Neural cell (in vitro differentiated cells): ENCODE results near the gene ADD1. TPM values are rescaled to one million over a fixed set of nuclear protein-coding genes. Genes with fewer than 3 reads are reported as not detected.

Source experiments
- H2AFZ ChIP-seq: fragments of 200-600, 300-800 bp; sonication (generic), shearing (Covaris generic); 2 replicates; pipeline ENCODE4 v1.6.0; 2014; ENCODE audit warnings: low read depth, mild to moderate bottlenecking, antibody characterized with exemption, low read length, moderate library complexity
- H3F3A ChIP-seq: fragments of 200-600 bp; shearing (Covaris generic); 2 replicates; pipeline ENCODE4 v1.6.1; 2016; ENCODE audit warnings: mild to moderate bottlenecking, moderate library complexity, mixed read lengths, antibody characterized with exemption, low read length; ENCODE audit not compliant: insufficient read depth, poor library complexity, severe bottlenecking
- H3K27ac ChIP-seq: fragments of 200-600, 300-800 bp; sonication (generic), shearing (Covaris generic); 2 replicates; pipeline ENCODE4 v1.5.1; 2014; ENCODE audit warnings: mild to moderate bottlenecking, low read length, moderate library complexity
- H3K27me3 ChIP-seq: fragments of 300-800, 200-600 bp; sonication (generic), shearing (Covaris generic); 2 replicates; pipeline ENCODE4 v1.6.0; 2014; ENCODE audit warnings: mild to moderate bottlenecking, low read depth, low read length, moderate library complexity; ENCODE audit not compliant: insufficient read depth
- H3K36me3 ChIP-seq: fragments of 300-800, 200-600 bp; sonication (generic), shearing (Covaris generic); 2 replicates; pipeline ENCODE4 v1.5.1; 2014; ENCODE audit warnings: mild to moderate bottlenecking, antibody characterized with exemption, low read length, moderate library complexity; ENCODE audit not compliant: insufficient read depth
- H3K4me2 ChIP-seq: fragments of 300-800, 200-600 bp; sonication (generic), shearing (Covaris generic); 2 replicates; pipeline ENCODE4 v1.6.0; 2014; ENCODE audit warnings: mild to moderate bottlenecking, low read length
- H3K4me3 ChIP-seq: fragments of 300-800, 200-600 bp; sonication (generic), shearing (Covaris generic); 2 replicates; pipeline ENCODE4 v1.5.1; 2014; ENCODE audit warnings: mild to moderate bottlenecking, low read length, moderate library complexity
- H3K79me2 ChIP-seq: fragments of 200-600 bp; shearing (Covaris generic); replicated peaks from 2 replicates; pipeline ENCODE4 v1.6.0; 2014; ENCODE audit warnings: mild to moderate bottlenecking, low read length, moderate library complexity; ENCODE audit not compliant: insufficient read depth
- H3K9ac ChIP-seq: fragments of 300-800, 200-600 bp; sonication (generic), shearing (Covaris generic); 2 replicates; pipeline ENCODE4 v1.6.1; 2016; ENCODE audit warnings: mild to moderate bottlenecking, low read length, mixed read lengths
- H3K9me2 ChIP-seq: fragments of 200-600 bp; shearing (Covaris generic); 2 replicates; pipeline ENCODE4 v1.6.1; 2016; ENCODE audit warnings: mild to moderate bottlenecking, low read length, mixed read lengths; ENCODE audit not compliant: insufficient read depth
- H3K9me3 ChIP-seq: fragments of 200-600, 300-800 bp; sonication (generic), shearing (Covaris generic); 2 replicates; pipeline ENCODE4 v1.6.1; 2016; ENCODE audit warnings: mild to moderate bottlenecking, mixed run types, low read length, moderate library complexity, mixed read lengths
- H4K20me1 ChIP-seq: fragments of 200-600 bp; shearing (Covaris generic); 2 replicates; pipeline ENCODE4 v1.6.1; 2016; ENCODE audit warnings: mild to moderate bottlenecking, mixed run types; ENCODE audit not compliant: insufficient read depth
- EP300 ChIP-seq: fragments of 450-650 bp; conservative IDR thresholded peaks from 2 replicates; pipeline ENCODE4 v1.6.1; 2014; ENCODE audit warnings: antibody characterized with exemption, mild to moderate bottlenecking, moderate library complexity; ENCODE audit not compliant: poor library complexity, severe bottlenecking
- EZH2 ChIP-seq: fragments of 200-600, 300-800 bp; shearing (Covaris generic), sonication (generic); IDR thresholded peaks from 2 replicates; pipeline ENCODE4 v1.6.1; 2014; ENCODE audit warnings: antibody characterized with exemption, low read length, borderline replicate concordance, mild to moderate bottlenecking; ENCODE audit not compliant: insufficient read depth, poor library complexity, severe bottlenecking
- MXI1 ChIP-seq: fragments of 450-650 bp; conservative IDR thresholded peaks from 2 replicates; pipeline ENCODE4 v1.6.1; 2014; ENCODE audit warnings: antibody characterized with exemption, mild to moderate bottlenecking; ENCODE audit not compliant: poor library complexity, severe bottlenecking
- POLR2AphosphoS5 ChIP-seq: IDR thresholded peaks from 2 replicates; pipeline ENCODE4 v1.6.1; 2012
- RAD21 ChIP-seq: fragments of 450-650 bp; conservative IDR thresholded peaks from 2 replicates; pipeline ENCODE4 v1.6.1; 2014; ENCODE audit warnings: antibody characterized with exemption, mild to moderate bottlenecking, moderate library complexity
- SMC3 ChIP-seq: fragments of 450-650 bp; conservative IDR thresholded peaks from 2 replicates; pipeline ENCODE4 v1.6.1; 2014; ENCODE audit warnings: antibody characterized with exemption, mild to moderate bottlenecking, moderate library complexity; ENCODE audit not compliant: poor library complexity
- TAF1 ChIP-seq: IDR thresholded peaks from 2 replicates; pipeline ENCODE4 v1.6.1; 2012; ENCODE audit warnings: low read depth
- polyA plus RNA-seq: library from polyadenylated mRNA; depleted of rRNA; stranded (reverse); fragments of >200 nt; gene quantifications from 2 replicates; pipeline ENCODE4 v1.2.3, GENCODE V29; 2014
- TF ChIP-seq, protein P1 (sequence below): fragments of 450-650 bp; IDR thresholded peaks from 2 replicates; pipeline ENCODE4 v1.5.1; 2014; ENCODE audit warnings: antibody characterized with exemption, mild to moderate bottlenecking, moderate library complexity; ENCODE audit not compliant: poor library complexity, severe bottlenecking
- TF ChIP-seq, protein P2 (sequence below): IDR thresholded peaks from 2 replicates; pipeline ENCODE4 v1.6.1; 2012; ENCODE audit warnings: borderline replicate concordance

Gene ADD1
- polyA plus RNA-seq, 1 donor from 2014 or later: 190 TPM

DNA sequence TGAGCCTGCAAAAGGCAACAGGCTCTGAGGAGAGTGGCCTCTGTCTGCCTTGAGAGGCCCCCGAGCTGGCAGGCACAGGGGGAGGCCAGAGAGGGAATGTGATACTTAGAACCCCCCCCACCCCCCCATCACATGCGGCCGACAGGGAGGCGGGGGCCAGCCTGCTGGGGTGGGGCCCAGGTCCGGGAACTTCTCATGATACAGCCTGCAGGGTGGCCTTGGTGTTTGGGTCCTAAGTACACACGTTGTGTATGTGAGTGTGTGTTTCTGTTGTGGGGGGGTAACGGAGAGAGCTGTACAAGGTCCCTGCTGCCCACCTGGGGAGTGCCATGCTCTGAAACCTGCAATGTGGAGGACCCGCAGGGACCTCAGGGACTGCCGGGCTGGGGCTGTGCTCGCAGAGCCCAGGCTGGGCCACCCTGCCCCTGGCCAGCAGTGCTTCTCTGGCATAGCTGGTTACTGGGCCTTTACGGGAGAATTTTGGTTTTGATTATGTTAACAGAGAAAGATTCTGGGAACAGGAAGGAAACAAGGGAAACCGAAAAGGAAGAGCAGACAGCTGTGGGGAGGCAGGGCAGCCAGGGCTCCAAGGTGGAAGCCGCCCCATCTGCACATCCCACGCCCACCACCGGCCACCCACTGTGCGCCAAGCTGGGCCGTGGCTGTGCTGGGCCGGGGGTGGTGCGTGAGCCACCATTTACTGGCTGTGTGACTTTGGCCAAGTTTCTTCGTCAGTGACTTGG, 30.9 kb upstream of the ADD1 start:
- H3K27me3 ChIP-seq: no peaks in the 10 kb centered on the region
- H3K4me3 ChIP-seq: no peak overlapping the region
- no peak overlapping the region for H3K4me2 ChIP-seq
- no peaks in the 10 kb centered on the region for H4K20me1 ChIP-seq
- no peaks in the 10 kb centered on the region for H3K36me3 ChIP-seq
- H3K9ac ChIP-seq: no peak overlapping the region
- no peaks in the 10 kb centered on the region for H3K9me3 ChIP-seq
- no peak overlapping the region for H3K27ac ChIP-seq
- H3K79me2 ChIP-seq: no peaks in the 10 kb centered on the region
- no peaks in the 10 kb centered on the region for H3K9me2 ChIP-seq
- no peaks in the 10 kb centered on the region for H3F3A ChIP-seq
- TF ChIP-seq POLR2AphosphoS5: no peak
- TF ChIP-seq MXI1: no peak
- TF ChIP-seq, protein P1, sequence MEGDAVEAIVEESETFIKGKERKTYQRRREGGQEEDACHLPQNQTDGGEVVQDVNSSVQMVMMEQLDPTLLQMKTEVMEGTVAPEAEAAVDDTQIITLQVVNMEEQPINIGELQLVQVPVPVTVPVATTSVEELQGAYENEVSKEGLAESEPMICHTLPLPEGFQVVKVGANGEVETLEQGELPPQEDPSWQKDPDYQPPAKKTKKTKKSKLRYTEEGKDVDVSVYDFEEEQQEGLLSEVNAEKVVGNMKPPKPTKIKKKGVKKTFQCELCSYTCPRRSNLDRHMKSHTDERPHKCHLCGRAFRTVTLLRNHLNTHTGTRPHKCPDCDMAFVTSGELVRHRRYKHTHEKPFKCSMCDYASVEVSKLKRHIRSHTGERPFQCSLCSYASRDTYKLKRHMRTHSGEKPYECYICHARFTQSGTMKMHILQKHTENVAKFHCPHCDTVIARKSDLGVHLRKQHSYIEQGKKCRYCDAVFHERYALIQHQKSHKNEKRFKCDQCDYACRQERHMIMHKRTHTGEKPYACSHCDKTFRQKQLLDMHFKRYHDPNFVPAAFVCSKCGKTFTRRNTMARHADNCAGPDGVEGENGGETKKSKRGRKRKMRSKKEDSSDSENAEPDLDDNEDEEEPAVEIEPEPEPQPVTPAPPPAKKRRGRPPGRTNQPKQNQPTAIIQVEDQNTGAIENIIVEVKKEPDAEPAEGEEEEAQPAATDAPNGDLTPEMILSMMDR: no peak
- no peak overlapping the region for H2AFZ ChIP-seq

DNA sequence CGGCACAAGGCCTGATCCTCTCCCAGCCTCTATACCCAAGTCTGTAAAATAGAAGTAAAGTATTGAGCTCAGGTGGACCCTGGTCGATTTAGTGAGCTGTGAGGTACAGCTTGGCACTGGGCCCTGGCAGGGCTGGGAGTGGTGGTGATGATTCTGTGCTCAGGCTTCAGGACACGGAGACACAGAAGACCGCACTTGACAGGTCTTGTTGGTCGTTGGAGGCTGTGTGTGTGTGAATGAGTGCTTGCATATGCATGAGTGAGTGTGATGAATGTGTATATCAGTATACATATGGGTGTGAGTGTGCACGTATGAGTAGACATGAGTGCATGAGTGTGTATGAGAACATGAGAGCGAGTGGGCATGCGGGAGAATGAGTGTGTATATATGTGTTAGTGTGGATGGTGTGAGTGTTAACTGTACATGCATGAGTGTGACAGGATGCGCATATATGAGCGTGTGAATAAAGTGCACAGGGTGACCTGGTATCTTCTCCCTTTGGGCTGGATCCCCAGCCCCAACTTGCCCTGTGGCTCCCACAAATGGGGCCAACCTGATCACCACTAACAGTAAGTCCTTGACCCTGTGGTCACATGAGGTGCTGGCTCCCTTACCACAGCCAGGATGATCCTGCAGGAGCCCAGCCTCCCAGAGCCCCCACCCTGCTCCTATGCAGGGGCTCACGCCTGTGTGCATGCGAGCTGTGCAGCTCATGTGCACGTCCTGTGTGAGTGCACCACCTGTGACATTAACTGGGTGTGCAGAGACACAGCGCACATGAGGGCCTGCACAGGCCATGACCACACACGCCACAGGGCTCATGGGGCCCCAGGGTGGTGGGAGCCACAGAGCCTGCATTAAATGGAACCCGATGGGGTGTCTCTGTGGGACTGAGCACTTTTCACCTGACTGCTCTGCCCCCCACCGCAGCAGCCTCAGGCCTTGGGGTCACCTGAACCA, 29.9 kb upstream of the ADD1 start:
- no peak overlapping the region for H3K4me2 ChIP-seq

More for the DNA sequence above, 29.9 kb upstream of the ADD1 start:
- Histone ChIP-seq H3K27me3 (no peaks in the 10 kb centered on the region), H3K36me3 (no peaks in the 10 kb centered on the region), H3K4me3 (no peak overlapping the region), H3K9ac (no peak overlapping the region), H3K27ac (no peak overlapping the region), H4K20me1 (no peaks in the 10 kb centered on the region), H3F3A (no peaks in the 10 kb centered on the region), H3K9me2 (no peaks in the 10 kb centered on the region), H3K9me3 (no peaks in the 10 kb centered on the region), H2AFZ (no peak overlapping the region), H3K79me2 (peaks cover 4% of the 10 kb centered on the region)
- TF ChIP-seq TAF1: no peak
- TF ChIP-seq POLR2AphosphoS5: no peak
- no peak for TF ChIP-seq EZH2
- no peak for TF ChIP-seq SMC3
- TF ChIP-seq, protein P1: no peak
- no peak for TF ChIP-seq MXI1
- no peak for TF ChIP-seq EP300
- TF ChIP-seq RAD21: no peak
- TF ChIP-seq, protein P2, sequence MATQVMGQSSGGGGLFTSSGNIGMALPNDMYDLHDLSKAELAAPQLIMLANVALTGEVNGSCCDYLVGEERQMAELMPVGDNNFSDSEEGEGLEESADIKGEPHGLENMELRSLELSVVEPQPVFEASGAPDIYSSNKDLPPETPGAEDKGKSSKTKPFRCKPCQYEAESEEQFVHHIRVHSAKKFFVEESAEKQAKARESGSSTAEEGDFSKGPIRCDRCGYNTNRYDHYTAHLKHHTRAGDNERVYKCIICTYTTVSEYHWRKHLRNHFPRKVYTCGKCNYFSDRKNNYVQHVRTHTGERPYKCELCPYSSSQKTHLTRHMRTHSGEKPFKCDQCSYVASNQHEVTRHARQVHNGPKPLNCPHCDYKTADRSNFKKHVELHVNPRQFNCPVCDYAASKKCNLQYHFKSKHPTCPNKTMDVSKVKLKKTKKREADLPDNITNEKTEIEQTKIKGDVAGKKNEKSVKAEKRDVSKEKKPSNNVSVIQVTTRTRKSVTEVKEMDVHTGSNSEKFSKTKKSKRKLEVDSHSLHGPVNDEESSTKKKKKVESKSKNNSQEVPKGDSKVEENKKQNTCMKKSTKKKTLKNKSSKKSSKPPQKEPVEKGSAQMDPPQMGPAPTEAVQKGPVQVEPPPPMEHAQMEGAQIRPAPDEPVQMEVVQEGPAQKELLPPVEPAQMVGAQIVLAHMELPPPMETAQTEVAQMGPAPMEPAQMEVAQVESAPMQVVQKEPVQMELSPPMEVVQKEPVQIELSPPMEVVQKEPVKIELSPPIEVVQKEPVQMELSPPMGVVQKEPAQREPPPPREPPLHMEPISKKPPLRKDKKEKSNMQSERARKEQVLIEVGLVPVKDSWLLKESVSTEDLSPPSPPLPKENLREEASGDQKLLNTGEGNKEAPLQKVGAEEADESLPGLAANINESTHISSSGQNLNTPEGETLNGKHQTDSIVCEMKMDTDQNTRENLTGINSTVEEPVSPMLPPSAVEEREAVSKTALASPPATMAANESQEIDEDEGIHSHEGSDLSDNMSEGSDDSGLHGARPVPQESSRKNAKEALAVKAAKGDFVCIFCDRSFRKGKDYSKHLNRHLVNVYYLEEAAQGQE: no peak
